HFF-Myc (cell line): ENCODE measurements around the gene GET4.

Source experiments
- DNase-seq: peaks from one replicate; pipeline ENCODE4 v3.0.0-alpha.2; 2011; ENCODE audit warnings: low read depth; ENCODE audit errors: extremely low read depth
- H3K4me3 ChIP-seq: replicated peaks from 2 replicates; pipeline ENCODE4 v1.5.1; 2011; ENCODE audit warnings: low read depth, mild to moderate bottlenecking, control low read depth, low read length
- TF ChIP-seq, protein P1 (sequence below): IDR thresholded peaks from 2 replicates; pipeline ENCODE4 v1.5.1; 2012; ENCODE audit warnings: mild to moderate bottlenecking, low read depth, low read length, control low read depth; ENCODE audit errors: missing control alignments

GET4 gene

DNA sequence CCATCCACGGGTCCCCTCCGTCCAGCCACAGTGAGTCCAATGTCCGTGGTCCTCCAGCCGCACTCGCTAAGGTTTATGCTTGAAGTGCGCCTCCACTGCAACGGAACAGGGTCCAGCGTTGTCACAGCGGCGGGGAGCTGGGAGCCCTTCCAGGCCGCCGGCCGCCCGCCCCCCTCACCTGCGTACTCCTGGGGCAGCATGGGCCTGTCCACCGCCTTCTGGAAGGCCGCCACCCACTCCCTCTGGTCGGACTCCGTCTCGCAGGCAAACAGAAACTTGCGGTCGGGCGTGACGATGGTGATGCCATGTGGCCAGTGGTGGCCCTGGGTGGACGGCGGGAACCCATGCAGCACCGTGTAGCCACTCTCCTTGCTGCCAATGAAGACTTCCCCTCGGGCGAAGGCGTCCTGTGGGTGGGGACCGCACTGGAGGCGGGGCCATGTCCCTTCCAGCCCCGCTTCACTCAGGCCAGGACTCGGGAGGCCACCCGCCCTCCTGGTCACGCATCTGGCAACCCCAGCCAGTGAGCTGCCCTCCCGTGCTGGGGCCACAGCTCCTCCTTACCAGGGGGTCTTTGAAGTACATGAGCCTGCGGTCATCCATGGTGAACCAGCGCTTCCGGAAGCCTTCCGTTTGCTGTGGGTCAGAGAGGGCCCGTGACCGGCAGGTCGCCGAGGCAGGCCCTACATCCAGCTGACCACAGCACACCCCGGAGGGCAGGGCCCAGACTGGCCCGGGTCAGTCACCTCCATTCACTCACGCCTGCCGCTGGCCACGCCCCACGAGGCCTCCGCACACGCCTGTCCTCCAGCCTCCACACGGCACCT, 22.7 kb downstream of the GET4 start:
- DNase-seq, result no peak
- TF ChIP-seq, protein P1, sequence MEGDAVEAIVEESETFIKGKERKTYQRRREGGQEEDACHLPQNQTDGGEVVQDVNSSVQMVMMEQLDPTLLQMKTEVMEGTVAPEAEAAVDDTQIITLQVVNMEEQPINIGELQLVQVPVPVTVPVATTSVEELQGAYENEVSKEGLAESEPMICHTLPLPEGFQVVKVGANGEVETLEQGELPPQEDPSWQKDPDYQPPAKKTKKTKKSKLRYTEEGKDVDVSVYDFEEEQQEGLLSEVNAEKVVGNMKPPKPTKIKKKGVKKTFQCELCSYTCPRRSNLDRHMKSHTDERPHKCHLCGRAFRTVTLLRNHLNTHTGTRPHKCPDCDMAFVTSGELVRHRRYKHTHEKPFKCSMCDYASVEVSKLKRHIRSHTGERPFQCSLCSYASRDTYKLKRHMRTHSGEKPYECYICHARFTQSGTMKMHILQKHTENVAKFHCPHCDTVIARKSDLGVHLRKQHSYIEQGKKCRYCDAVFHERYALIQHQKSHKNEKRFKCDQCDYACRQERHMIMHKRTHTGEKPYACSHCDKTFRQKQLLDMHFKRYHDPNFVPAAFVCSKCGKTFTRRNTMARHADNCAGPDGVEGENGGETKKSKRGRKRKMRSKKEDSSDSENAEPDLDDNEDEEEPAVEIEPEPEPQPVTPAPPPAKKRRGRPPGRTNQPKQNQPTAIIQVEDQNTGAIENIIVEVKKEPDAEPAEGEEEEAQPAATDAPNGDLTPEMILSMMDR, result no peak
- H3K4me3 ChIP-seq, result no peak overlapping the region

DNA sequence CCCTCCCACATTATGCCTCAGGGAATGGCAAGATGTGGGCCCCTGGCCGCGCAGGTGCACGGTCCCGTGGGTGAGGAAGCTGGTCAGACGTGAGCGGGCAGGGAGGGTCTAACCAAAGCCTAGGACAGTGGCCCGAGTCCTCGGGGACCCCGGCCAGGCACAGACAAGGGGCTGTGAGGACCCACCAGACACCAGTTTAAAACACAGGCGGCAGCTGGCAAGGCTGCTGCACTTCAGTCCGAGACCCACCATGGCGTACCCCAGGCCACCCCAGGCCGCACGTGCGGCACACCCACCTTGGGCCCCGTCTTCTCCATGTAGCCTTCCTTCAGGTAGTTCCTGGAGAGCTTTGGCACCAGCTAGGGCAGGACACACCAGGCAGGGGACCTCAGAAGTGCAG, 23.5 kb downstream of the GET4 start:
- TF ChIP-seq, protein P1, result no peak
- H3K4me3 ChIP-seq, result no peak overlapping the region
- no peak for DNase-seq

DNA sequence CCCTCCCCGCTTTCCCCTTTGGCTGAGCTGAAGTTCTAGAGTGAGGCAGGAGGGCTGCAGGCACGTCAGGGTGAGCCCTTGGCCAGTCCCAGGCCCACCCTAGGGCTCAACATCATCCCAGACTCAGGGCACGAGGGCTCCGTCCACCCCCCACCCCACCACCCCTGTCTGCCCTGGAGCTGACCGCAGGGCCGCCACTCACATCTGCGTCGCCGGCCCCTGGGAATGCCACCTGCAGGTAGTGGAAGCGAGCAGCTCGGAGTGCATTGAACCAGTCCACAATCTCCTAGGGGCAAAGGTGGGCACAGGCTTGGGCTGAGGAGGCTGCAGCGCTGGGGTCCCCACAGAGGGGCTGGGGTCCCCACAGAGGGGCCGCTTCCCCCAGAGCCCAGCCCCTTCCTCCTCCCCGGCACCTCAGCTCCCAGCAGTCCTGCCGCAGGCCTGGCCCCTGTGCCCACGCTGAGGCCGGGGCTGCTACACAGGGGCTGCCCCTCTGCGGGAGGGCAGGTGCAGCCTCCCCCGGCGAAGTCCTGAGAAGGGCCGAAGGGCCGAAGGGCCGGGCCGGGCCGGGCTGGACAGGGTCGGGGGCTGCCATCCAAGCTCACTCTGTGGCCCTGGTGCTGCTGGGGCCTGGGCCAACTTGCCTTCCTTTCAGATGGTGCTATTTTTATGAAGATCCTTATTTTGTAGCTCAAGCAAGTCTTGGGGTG, 24.1 kb downstream of the GET4 start:
- DNase-seq, result no peak
- TF ChIP-seq, protein P1, result no peak
- no peak overlapping the region for H3K4me3 ChIP-seq

DNA sequence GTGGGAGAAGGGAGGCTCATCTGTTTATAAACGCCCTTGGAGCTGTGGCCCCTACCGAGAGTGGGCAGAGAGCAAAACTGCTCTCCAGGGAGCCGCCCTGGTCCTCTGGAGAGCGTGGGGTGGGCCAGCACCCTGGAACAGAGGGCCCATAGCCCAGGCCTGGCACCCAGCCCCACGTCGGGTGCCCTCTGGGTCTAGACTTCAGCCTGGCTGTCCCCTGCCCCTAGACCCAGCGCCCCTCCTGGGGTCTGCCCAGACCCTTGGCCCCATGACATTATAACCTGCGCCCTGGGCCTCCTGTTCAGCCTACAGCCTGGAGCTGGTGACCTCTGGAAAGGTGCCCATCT, 24.7 kb downstream of the GET4 start:
- no peak overlapping the region for H3K4me3 ChIP-seq
- TF ChIP-seq, protein P1, result no peak

DNA sequence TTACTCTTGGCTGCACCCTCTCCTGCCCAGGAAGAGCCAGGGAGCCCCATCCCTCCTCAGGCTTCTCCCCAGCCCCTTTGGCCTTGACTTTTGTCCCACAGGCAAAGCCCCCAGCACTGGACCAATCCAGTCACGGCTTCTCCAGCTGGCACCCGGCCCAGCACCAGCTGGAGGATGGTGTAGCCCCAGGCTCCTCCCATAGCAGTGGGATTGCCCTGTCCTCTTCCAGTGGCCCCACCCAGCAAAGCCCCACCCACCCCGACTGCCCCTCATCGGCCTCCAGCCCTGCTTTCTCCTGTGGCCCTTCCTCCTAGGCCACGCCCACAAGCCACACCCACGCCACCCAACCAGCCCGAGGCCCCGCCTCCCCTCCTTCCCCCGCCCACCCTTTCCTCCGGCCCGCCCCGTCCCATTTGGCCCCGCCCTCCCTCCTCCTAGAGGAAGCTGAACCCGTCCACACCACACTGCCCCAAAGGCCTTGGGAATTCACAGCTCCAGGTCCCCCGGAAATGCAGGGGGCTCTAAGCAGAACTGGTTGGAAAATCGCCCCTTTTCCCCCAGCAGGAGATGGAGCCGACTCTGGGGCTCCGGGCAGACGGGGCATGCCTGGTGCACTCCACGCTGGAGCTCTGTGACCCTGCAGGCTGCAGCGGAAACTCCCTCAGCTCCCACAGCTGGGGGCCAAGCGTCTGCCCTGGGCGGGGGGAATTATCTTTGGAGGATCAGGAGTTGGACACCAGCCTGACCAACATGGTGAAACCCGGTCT, 25.2 kb downstream of the GET4 start:
- H3K4me3 ChIP-seq, result no peak overlapping the region
- peak; percentile 78 for DNase-seq
- TF ChIP-seq, protein P1, result no peak

More for the DNA sequence above, 24.7 kb downstream of the GET4 start:
- no peak for DNase-seq

DNA sequence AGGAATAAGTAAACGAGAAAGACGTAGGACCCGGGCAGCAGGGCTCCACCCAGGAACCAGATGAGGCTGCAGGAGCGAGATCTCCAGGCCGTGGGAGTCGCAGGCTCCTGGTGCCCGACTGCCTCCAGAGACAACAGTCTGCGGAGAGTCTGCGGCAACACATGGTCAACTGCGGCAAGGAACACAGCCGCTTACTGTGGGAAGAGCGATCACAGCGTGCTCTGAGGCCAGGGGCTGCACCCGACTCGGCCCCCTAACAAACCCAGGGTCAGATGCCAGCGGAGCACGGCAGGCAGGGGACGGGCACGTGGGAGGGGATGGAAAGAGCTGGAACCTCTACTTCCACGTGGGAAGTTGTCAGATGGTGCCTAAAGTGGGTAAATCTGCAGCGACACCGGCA, 26.6 kb downstream of the GET4 start:
- no peak for DNase-seq
- TF ChIP-seq, protein P1, result no peak
- no peak overlapping the region for H3K4me3 ChIP-seq
